Transverse colon (tissue), 4 donors: ENCODE data around the gene OSGEPL1. TPM values are rescaled to one million over a fixed set of nuclear protein-coding genes. Genes with fewer than 3 reads are reported as not detected.

ENCODE experiments used
- DNase-seq: peaks from one replicate; pipeline ENCODE4 v3.0.0-alpha.2; 2019
- H3K27ac ChIP-seq, 4 donors: fragments of 200-600 bp; sonication (generic); 2 replicates each; pipeline ENCODE4 v1.5.1; 2016 to 2018; ENCODE audit warnings: inconsistent platforms in 4 of 4
- H3K27me3 ChIP-seq: fragments of 200-600 bp; sonication (generic); 2 replicates; pipeline ENCODE4 v1.5.1; 2017; ENCODE audit warnings: inconsistent platforms
- H3K36me3 ChIP-seq, 4 donors: fragments of 200-600 bp; sonication (generic); 2 replicates each; pipeline ENCODE4 v1.5.1; 2017 to 2019; ENCODE audit warnings: inconsistent platforms in 4 of 4
- H3K4me1 ChIP-seq, 4 donors: fragments of 200-600 bp; sonication (generic); 2 replicates each; pipeline ENCODE4 v1.5.1; 2017 to 2020; ENCODE audit warnings: inconsistent platforms in 4 of 4
- H3K4me3 ChIP-seq, 4 donors: fragments of 200-600 bp; sonication (generic); 1 replicate in 1 of 4; 2 replicates in 3 of 4; pipeline versions ENCODE4 v1.5.1 to v1.6.1; 2017 to 2019; ENCODE audit warnings: inconsistent platforms in 4 of 4
- H3K9me3 ChIP-seq, 2 donors: fragments of 200-600 bp; sonication (generic); 2 replicates each; pipeline ENCODE4 v1.5.1; 2017 to 2019; ENCODE audit warnings: inconsistent platforms in 2 of 2
- EP300 ChIP-seq: sonication (generic); formaldehyde crosslinking; IDR thresholded peaks from one replicate; pipeline ENCODE4 v1.6.1; 2017; ENCODE audit warnings: antibody characterized with exemption, low read depth
- POLR2A ChIP-seq: fragments of 450-650 bp; IDR thresholded peaks from one replicate; pipeline ENCODE4 v1.6.1; 2016; ENCODE audit warnings: antibody characterized with exemption, mild to moderate bottlenecking, moderate library complexity
- POLR2AphosphoS5 ChIP-seq, 3 donors: sonication (generic); formaldehyde crosslinking; IDR thresholded peaks; one replicate each; pipeline ENCODE4 v1.6.1; 2016; ENCODE audit warnings: antibody characterized with exemption in 3 of 3
- WGBS, 2 donors: methylation state at CpG; one replicate each; pipeline ENCODE4 v1.1.5; 2018; ENCODE audit warnings: low coverage in 1 of 2; 5-methylcytosine and 5-hydroxymethylcytosine counted together
- in situ Hi-C, 4 donors: fragments of 200-750 bp; cut with MboI; loops; one replicate each; pipeline versions ENCODE4 v1.15.0 to v1.15.1; 2017; ENCODE audit warnings: low sequenced_read_pairs in 3 of 4, low pct_ligation_motif_present in 1 of 4, low pct_unique_long_range_greater_than_20kb in 1 of 4
- intact Hi-C: fragments of 100-400 bp; cut with DNase I; formaldehyde crosslinking; loops from one replicate; pipeline ENCODE4 v1.15.1; 2023; ENCODE audit warnings: low total_unique reads
- total RNA-seq, 4 donors: library from RNA; depleted of rRNA; stranded (reverse); fragments of >200 nt; gene quantifications; one replicate each; pipeline ENCODE4 v1.1.0, GENCODE V29; 2016
- TF ChIP-seq, protein P1 (sequence below), 5 experiments: fragments of 200-600 bp in 3 of 5; fragments of 450-650 bp in 2 of 5; sonication (generic) in 3 of 5; IDR thresholded peaks; 1 replicate in 2 of 5; 2 replicates in 3 of 5; pipeline ENCODE4 v1.5.1; 2016 to 2017; ENCODE audit warnings: antibody characterized with exemption in 5 of 5, inconsistent platforms in 3 of 5, mild to moderate bottlenecking in 2 of 5, moderate library complexity in 1 of 5

The OSGEPL1 gene, protein sequence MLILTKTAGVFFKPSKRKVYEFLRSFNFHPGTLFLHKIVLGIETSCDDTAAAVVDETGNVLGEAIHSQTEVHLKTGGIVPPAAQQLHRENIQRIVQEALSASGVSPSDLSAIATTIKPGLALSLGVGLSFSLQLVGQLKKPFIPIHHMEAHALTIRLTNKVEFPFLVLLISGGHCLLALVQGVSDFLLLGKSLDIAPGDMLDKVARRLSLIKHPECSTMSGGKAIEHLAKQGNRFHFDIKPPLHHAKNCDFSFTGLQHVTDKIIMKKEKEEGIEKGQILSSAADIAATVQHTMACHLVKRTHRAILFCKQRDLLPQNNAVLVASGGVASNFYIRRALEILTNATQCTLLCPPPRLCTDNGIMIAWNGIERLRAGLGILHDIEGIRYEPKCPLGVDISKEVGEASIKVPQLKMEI
- 10 to 100 TPM in 1 of 4 donors, 1 to 10 TPM in 2, not detected in 1; 2.7 to 14.7 (median 5.1) TPM for total RNA-seq

DNA sequence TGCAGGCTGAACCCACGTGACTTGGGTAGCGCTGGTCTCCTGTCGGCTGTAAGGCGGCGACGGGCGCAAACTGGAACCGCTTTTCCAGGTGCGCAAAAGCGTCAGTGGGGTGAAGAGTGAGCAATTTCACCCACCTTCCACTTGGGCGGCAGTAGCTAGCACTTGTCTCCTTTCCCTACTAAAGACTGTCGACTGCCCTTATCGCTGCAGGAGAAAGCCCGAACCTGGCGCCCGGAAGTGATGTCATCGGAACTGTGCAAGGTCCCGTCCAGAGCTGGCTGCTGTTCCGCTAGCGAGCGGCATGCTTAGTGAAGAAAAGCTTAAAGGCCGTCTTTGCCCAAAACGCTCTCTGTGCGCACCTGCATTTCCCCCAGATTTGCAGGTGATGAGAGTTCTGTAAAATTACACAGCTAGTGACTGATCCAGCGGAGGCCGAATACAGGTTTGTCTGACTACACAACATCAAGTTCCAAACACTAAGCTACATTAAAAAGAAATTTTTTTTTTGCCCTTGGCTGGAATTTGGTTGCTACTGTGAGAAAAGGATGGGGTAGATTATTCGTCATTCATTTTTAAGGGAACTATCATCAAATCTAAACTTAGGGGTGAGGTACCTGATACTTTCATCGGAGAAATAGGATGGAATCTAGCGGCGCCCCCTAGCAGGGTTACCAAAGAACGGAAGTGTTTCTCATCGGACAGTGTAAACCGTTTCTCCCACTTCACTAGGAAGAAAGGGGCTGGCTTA lies at the start of gene OSGEPL1:
OSGEPL1 (minus strand) TSS at position 242 of the 748 bp plus-strand sequence. CDS start 1,152 bp downstream, outside the sequence.
- intact Hi-C loops (no loop called here), in situ Hi-C loops (loop anchor here in 1 of 4 donors (25.0 kb wide), 1 partner anchor 300 kb away; the partner anchor contains the start of gene MSTN)
- H3K27ac ChIP-seq, result peak within 1 kb of the TSS; percentile 82 to 94 (median 94)
- peak; percentile 94 for DNase-seq
- H3K27me3 ChIP-seq, result no peaks in the 10 kb centered on the region
- H3K4me3 ChIP-seq, result peak within 1 kb of the TSS; percentile 56 to 72 (median 64)
- peaks cover 4 to 18% (median 7%) of the 10 kb centered on the region in 4 donors for H3K4me1 ChIP-seq
- H3K9me3 ChIP-seq, result no peaks in the 10 kb centered on the region
- H3K36me3 ChIP-seq, result no peaks in the 10 kb centered on the region
- WGBS, 2 donors, result 1 to 5% methylated on average over 3 to 33 of the region's 33 CpGs
- TF ChIP-seq, protein P1, sequence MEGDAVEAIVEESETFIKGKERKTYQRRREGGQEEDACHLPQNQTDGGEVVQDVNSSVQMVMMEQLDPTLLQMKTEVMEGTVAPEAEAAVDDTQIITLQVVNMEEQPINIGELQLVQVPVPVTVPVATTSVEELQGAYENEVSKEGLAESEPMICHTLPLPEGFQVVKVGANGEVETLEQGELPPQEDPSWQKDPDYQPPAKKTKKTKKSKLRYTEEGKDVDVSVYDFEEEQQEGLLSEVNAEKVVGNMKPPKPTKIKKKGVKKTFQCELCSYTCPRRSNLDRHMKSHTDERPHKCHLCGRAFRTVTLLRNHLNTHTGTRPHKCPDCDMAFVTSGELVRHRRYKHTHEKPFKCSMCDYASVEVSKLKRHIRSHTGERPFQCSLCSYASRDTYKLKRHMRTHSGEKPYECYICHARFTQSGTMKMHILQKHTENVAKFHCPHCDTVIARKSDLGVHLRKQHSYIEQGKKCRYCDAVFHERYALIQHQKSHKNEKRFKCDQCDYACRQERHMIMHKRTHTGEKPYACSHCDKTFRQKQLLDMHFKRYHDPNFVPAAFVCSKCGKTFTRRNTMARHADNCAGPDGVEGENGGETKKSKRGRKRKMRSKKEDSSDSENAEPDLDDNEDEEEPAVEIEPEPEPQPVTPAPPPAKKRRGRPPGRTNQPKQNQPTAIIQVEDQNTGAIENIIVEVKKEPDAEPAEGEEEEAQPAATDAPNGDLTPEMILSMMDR (IDR thresholded peaks at IDR 0.05), result peak; percentile 38 to 59 (median 50)
- TF ChIP-seq POLR2A (peak; percentile 37), POLR2AphosphoS5 (IDR thresholded peaks at IDR 0.05) (peak; percentile 19 to 61 (median 48)), EP300 (no peak)

DNA sequence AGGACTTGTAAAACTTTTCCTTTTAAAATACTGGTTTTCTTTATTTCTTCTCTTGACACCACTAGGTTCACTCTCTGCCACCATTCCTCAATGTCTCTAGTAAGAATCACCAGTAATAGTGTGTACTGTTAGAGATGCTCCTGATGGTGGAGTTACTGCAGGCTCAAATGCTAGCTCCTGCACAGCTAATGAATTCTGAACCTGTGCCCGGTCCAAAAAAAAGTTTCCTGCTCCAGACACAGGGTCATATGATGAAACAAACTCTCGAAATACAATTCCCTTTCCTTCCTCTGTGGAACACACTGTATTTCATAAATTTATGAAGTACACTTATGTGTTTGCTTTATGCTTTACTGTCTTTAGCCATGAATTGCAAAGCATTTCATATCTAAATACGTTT lies 40.8 kb upstream of the OSGEPL1 start:
- H3K9me3 ChIP-seq, result no peaks in the 10 kb centered on the region
- no peak overlapping the region for H3K27ac ChIP-seq
- peaks cover 0 to 6% (median 2%) of the 10 kb centered on the region in 4 donors for H3K36me3 ChIP-seq
- no peaks in the 10 kb centered on the region for H3K27me3 ChIP-seq
- DNase-seq, result no peak
- H3K4me3 ChIP-seq, result no peak overlapping the region
- intact Hi-C loops (no loop called here), in situ Hi-C loops (loop anchor here in 1 of 4 donors (25.0 kb wide), 1 partner anchor 259 kb away; the partner anchor contains the start of gene MSTN)
- no peak for TF ChIP-seq POLR2AphosphoS5 (IDR thresholded peaks at IDR 0.05)
- TF ChIP-seq POLR2A, result no peak
- TF ChIP-seq, protein P1 (IDR thresholded peaks at IDR 0.05), result no peak
- no peak for TF ChIP-seq EP300
- no peaks in the 10 kb centered on the region for H3K4me1 ChIP-seq
- 83 to 85% methylated on average over 2 to 3 of the region's 3 CpGs for WGBS, 2 donors

- H3K4me1 ChIP-seq, result no peaks in the 10 kb centered on the region
- H3K36me3 ChIP-seq, result peaks cover 0 to 6% (median 2%) of the 10 kb centered on the region in 4 donors
- H3K4me3 ChIP-seq, result no peak overlapping the region
- no peak for DNase-seq
- WGBS, 2 donors, result 84% methylated on average over 2 of the region's 2 CpGs; no CpG with 5 or more reads in 1 of the 2 donors
- TF ChIP-seq POLR2A, result no peak
- TF ChIP-seq, protein P1 (IDR thresholded peaks at IDR 0.05), result no peak
- H3K27ac ChIP-seq, result no peak overlapping the region
- H3K27me3 ChIP-seq, result no peaks in the 10 kb centered on the region
- in situ Hi-C loops, result loop anchor here in 1 of 4 donors (25.0 kb wide), 1 partner anchor 260 kb away; the partner anchor contains the start of gene MSTN
- intact Hi-C loops, result no loop called here
- H3K9me3 ChIP-seq, result no peaks in the 10 kb centered on the region
Measured at GRCh38 chr2:189802396-189802912, 39.9 kb upstream of the OSGEPL1 start.
